HEK293T (cell line): ENCODE data around the gene CFAP157.

ENCODE experiments used
- BHLHE40 ChIP-seq: fragments of 450-650 bp; IDR thresholded peaks from 2 replicates; pipeline ENCODE4 v1.6.1; 2016; ENCODE audit warnings: mild to moderate bottlenecking, moderate library complexity, borderline replicate concordance
- ELF4 ChIP-seq: fragments of 450-650 bp; IDR thresholded peaks from 2 replicates; pipeline ENCODE4 v1.6.1; 2017; ENCODE audit warnings: antibody characterized with exemption
- FOXM1 ChIP-seq: fragments of 450-650 bp; IDR thresholded peaks from 2 replicates; pipeline ENCODE4 v1.6.1; 2017; ENCODE audit warnings: mild to moderate bottlenecking, borderline replicate concordance
- HDGF ChIP-seq: fragments of 450-650 bp; IDR thresholded peaks from 2 replicates; pipeline ENCODE4 v1.6.1; 2017; ENCODE audit warnings: antibody characterized with exemption, borderline replicate concordance
- SP1 ChIP-seq: fragments of 450-650 bp; IDR thresholded peaks from 2 replicates; pipeline ENCODE4 v1.6.1; 2017
- SUZ12 ChIP-seq: fragments of 450-650 bp; IDR thresholded peaks from 2 replicates; pipeline ENCODE4 v1.6.1; 2016; ENCODE audit warnings: mild to moderate bottlenecking

GRCh38 chr9:127756233-127756632 lies 49.4 kb downstream of the CFAP157 start:
- no peak for TF ChIP-seq HDGF
- no peak for TF ChIP-seq FOXM1
- TF ChIP-seq BHLHE40, result no peak
- TF ChIP-seq ELF4, result no peak
- no peak for TF ChIP-seq SP1
- TF ChIP-seq SUZ12, result no peak
